GM12873 (cell line): ENCODE results near the gene SHLD2.
"Not testable (repeated sequence)": the region's sequence is repeated elsewhere in the genome, so short reads cannot be mapped to it uniquely, and the experiment has no call there.

Experiments
- CTCF ChIP-seq: IDR thresholded peaks from 2 replicates; pipeline ENCODE4 v1.5.1; 2012; ENCODE audit warnings: low read depth, mild to moderate bottlenecking, moderate library complexity, low read length, control low read depth; ENCODE audit not compliant: insufficient read depth; ENCODE audit errors: missing control alignments

Gene SHLD2

GRCh38 chr10:87095236-87095945 lies 385 bp downstream of the SHLD2 start:
- no peak for TF ChIP-seq CTCF

GRCh38 chr10:87101996-87102395 lies 7.0 kb downstream of the SHLD2 start:
- TF ChIP-seq CTCF = no peak

- TF ChIP-seq CTCF = no peak
These were observed 10.6 kb downstream of the SHLD2 start for GRCh38 chr10:87105446-87106124.

GRCh38 chr10:87225148-87225547 lies 130.1 kb downstream of the SHLD2 start, which contains the start of gene NUTM2A:
Gene NUTM2A (plus strand): TSS chr10:87225448. CDS start chr10:87225831, 383 bp downstream.
- TF ChIP-seq CTCF = not testable (repeated sequence)
